ENCODE measurements around the gene SETD1A. TPM values are rescaled to one million over a fixed set of nuclear protein-coding genes. Genes with fewer than 3 reads are reported as not detected.

The SETD1A gene
- 23.4 TPM for total RNA-seq (ENCODE audit: unreplicated experiment)
- long read RNA-seq, partial matches to known transcripts: 2 of 2 reads
- long read RNA-seq, other reads (novel, unspliced or antisense): 0 of 2 reads

GRCh38 chr16:30957456-30958174 is at the start of gene SETD1A:
Gene SETD1A, plus strand, starts transcription at chr16:30957754. Its CDS starts 978 bp downstream, at chr16:30958732.
- Mint-ChIP-seq H3K27ac (ENCODE audit: unreplicated experiment) (peak within 1 kb of the TSS; percentile 97), H3K36me3 (ENCODE audit: low read depth, unreplicated experiment) (peaks cover 38% of the 10 kb centered on the region), H3K4me3 (ENCODE audit: unreplicated experiment) (peak within 1 kb of the TSS; percentile 94), H3K9me3 (ENCODE audit: unreplicated experiment) (no peaks in the 10 kb centered on the region), H3K27me3 (ENCODE audit: unreplicated experiment) (peaks cover 30% of the 10 kb centered on the region), H3K4me1 (ENCODE audit: unreplicated experiment) (peaks cover 13% of the 10 kb centered on the region)
- DNase-seq (ENCODE audit: low spot score): peak; percentile 94
- TF ChIP-seq CTCF (IDR thresholded peaks at IDR 0.05; ENCODE audit: unreplicated experiment): no peak

DNA sequence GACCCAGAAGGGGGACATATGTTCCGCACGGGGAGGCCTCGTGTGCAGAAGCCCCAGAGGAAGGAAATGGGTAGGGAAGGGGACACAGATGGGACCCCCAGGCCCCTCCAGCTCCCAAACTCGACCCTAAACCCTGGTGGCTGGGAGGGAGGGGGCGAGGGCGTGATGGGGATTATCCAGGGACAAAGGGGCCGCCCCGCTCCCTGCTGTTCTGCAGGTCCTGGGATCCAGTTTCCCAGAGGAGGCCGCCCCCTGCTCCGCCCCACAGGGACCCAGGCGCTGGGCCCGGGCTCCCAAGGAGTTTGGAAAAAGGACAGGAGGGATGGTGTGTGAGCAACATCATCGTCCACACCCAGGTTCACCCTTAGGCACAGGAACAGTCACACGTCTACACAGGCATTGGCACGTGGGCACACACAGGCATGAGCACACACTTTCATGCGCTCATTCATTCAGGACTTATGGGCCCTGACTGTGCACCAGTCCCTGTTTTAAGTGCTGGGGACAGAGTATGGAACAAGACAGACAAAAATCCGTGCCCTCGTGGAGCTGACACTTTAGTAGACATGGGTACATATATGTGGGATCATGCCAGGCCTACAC is 47.0 kb upstream of the SETD1A start:
- Mint-ChIP-seq H3K27me3 (ENCODE audit: unreplicated experiment) (peaks cover 2% of the 10 kb centered on the region), H3K4me1 (ENCODE audit: unreplicated experiment) (peaks cover 6% of the 10 kb centered on the region), H3K9me3 (ENCODE audit: unreplicated experiment) (no peaks in the 10 kb centered on the region), H3K4me3 (ENCODE audit: unreplicated experiment) (no peak overlapping the region), H3K27ac (ENCODE audit: unreplicated experiment) (no peak overlapping the region), H3K36me3 (ENCODE audit: low read depth, unreplicated experiment) (no peaks in the 10 kb centered on the region)
- no peak for TF ChIP-seq CTCF (IDR thresholded peaks at IDR 0.05; ENCODE audit: unreplicated experiment)
- no peak for DNase-seq (ENCODE audit: low spot score)

DNA sequence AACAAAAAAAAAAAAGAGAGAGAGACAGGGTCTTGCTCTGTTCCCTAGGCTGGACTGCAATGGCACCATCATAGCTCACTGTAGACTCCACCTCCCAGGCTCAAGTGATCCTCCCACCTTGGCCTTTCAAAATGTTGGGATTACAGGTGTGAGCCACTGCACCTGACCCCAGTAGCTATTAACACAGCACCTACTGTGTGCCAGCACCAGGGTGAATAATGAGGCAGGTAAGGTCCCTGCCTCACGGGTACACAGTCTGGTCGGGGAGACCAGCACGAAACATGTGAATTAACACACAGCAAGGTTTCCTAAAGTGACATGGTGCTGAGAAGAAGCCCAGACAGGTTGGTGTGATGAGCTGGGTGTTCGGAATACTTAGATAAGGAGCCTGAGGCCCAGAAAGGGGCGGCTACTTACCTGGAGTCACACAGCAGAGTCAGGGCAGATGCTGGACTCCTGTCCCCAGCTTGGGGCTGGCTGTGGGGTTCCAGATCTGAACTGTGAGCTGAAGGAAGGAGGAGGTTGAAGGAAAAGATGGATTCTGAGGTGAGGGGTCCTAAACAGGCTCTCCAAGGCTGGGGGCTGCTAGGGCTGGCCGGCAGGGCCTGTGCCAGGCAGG is 44.7 kb upstream of the SETD1A start:
- Mint-ChIP-seq H3K27me3 (ENCODE audit: unreplicated experiment) (peaks cover 4% of the 10 kb centered on the region), H3K4me3 (ENCODE audit: unreplicated experiment) (no peak overlapping the region), H3K36me3 (ENCODE audit: low read depth, unreplicated experiment) (no peaks in the 10 kb centered on the region), H3K27ac (ENCODE audit: unreplicated experiment) (peak overlapping the region; percentile 48), H3K4me1 (ENCODE audit: unreplicated experiment) (peaks cover 1% of the 10 kb centered on the region), H3K9me3 (ENCODE audit: unreplicated experiment) (no peaks in the 10 kb centered on the region)
- no peak for TF ChIP-seq CTCF (IDR thresholded peaks at IDR 0.05; ENCODE audit: unreplicated experiment)
- DNase-seq (ENCODE audit: low spot score): no peak

DNA sequence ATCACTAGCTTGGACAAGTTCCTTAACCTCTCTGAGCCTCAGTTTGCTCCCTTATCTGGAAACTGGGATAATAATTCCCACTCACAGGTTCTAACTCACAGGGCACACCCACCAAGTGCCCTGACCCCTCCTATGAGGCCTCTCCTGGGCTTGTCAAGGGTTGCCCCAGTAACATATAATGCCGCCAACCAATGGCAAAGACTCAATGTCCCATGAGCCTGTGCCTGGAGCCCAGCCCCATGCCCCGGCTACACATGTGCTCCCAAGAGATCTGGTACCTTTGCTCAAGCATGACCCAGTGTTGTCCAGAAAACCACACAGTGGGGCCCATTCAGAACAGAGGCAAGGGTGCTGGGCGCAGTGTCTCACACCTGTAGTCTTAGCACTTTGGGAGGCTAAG is 42.7 kb upstream of the SETD1A start:
- no peaks in the 10 kb centered on the region for H3K4me1 Mint-ChIP-seq (ENCODE audit: unreplicated experiment)

More for the DNA sequence above, 42.7 kb upstream of the SETD1A start:
- H3K27me3 Mint-ChIP-seq (ENCODE audit: unreplicated experiment): peaks cover 3% of the 10 kb centered on the region
- no peaks in the 10 kb centered on the region for H3K9me3 Mint-ChIP-seq (ENCODE audit: unreplicated experiment)
- no peak overlapping the region for H3K4me3 Mint-ChIP-seq (ENCODE audit: unreplicated experiment)
- no peak overlapping the region for H3K27ac Mint-ChIP-seq (ENCODE audit: unreplicated experiment)
- no peak for DNase-seq (ENCODE audit: low spot score)
- H3K36me3 Mint-ChIP-seq (ENCODE audit: low read depth, unreplicated experiment): no peaks in the 10 kb centered on the region
- TF ChIP-seq CTCF (IDR thresholded peaks at IDR 0.05; ENCODE audit: unreplicated experiment): no peak

Data from endothelial cell (in vitro differentiated cells).